ENCODE data around the gene ETHE1. TPM values are rescaled to one million over a fixed set of nuclear protein-coding genes. Genes with fewer than 3 reads are reported as not detected.
A peak's percentile ranks its signal among the peaks of the same experiment; 100 is the strongest.

Gene ETHE1
- total RNA-seq, 2 experiments from 2014 or later, result 52.6 to 55.8 TPM

DNA sequence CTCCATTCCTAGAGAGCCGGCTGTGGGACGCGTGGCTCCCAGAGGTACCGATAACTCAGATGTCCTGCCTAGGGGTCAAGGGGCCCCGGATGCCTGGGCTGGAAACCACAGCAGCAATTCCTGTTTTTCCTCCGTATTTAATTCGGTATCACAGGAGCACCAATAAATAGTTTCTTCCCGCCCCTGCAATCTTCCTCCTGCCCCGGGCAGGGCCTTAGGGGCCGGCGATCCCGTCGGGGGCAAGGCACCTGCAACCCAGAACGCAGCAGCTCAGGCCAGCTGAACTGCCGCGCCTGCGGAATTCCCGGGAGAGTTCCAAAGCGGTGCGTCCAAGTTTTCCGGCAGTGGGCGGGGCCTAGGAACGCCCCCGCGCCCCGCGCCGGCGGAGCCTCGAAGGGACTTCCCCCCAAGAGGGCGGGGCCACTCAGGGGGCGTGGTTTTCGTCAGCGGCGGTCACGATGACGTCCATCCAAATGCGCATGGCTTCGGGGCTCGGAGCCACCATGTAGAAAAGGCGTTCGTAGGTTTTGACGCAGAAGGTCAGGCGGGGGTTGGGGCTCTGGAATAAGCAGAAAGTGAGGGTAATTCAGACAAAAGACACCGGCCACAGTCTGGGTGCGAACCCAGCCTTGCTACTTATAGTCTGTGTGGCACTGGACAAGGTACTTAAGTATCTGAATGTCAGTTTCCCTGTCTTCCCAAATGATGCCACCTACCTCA is 51.9 kb downstream of the ETHE1 start:
- Mint-ChIP-seq H3K36me3 (no peaks in the 10 kb centered on the region), H3K4me3 (peak overlapping the region; percentile 69), H3K4me1 (peaks cover 7% of the 10 kb centered on the region), H3K27me3 (no peaks in the 10 kb centered on the region), H3K9me3 (ENCODE audit: low read depth) (no peaks in the 10 kb centered on the region), H3K27ac (peak overlapping the region; percentile 74)
- ATAC-seq (peak; percentile 97), DNase-seq (peak; percentile 91)
- CTCF ChIA-PET, result interaction anchor here (1.5 to 1.8 kb wide), 2 partner anchors 9 to 12 kb away, joined by 3 to 8 read pairs; no protein-coding TSS in a partner anchor

- Mint-ChIP-seq H3K4me3 (no peak overlapping the region), H3K9me3 (ENCODE audit: low read depth) (no peaks in the 10 kb centered on the region), H3K27ac (no peak overlapping the region), H3K27me3 (no peaks in the 10 kb centered on the region), H3K36me3 (no peaks in the 10 kb centered on the region), H3K4me1 (peaks cover 7% of the 10 kb centered on the region)
- CTCF ChIA-PET, result interaction anchor here (1.8 kb wide), 1 partner anchor 11 kb away, joined by 8 read pairs; no protein-coding TSS in a partner anchor
- ATAC-seq (no peak), DNase-seq (no peak)
Measured at GRCh38 chr19:43474487-43474886, 52.5 kb downstream of the ETHE1 start.

DNA sequence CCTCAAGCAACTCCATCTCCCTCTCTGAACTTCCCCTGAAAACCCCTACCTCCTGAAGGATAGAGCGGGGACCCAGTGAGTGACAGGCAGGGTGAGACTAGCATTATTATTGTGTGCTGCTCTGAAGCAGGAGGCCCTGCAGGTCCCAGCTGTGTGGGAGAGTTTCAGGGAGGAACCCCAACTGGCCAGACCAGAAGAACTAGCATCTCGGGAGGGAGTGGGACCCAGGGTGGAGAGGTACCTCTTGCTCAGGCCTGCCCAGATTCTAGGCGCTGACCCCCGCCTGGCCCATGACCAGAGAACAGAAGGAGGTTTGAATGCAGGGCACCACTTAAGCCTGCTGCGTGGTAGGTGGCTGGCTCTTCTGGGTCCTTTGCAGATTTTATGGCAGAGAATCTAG is 55.9 kb downstream of the ETHE1 start:
- CTCF ChIA-PET, result interaction anchor here (0.8 kb wide), 1 partner anchor 123 kb away, joined by 4 read pairs; no protein-coding TSS in a partner anchor
- no peaks in the 10 kb centered on the region for H3K36me3 Mint-ChIP-seq
- no peak overlapping the region for H3K27ac Mint-ChIP-seq
- no peaks in the 10 kb centered on the region for H3K9me3 Mint-ChIP-seq (ENCODE audit: low read depth)
- H3K4me3 Mint-ChIP-seq, result no peak overlapping the region
- peaks cover 22% of the 10 kb centered on the region for H3K4me1 Mint-ChIP-seq
- H3K27me3 Mint-ChIP-seq, result no peaks in the 10 kb centered on the region
- DNase-seq (no peak), ATAC-seq (no peak)

DNA sequence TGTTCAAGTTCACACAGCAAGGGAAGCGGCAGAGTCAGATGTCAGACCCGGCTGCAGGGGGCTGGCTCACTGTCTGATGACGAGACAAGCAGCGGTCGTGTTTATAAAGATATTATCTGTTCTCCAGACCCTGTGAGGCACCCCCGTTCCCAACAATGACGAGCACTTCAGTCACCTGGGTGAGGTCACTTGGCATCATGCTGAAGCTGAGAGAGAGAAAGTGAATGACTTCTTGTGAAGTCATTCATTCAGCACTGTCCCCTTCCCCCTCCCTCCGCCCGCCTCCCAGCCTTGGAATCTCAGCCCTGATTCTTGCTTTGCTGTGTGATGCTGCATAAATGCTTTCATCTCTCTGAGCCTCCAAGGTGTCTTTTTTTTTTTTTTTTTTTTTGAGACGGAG is 56.7 kb downstream of the ETHE1 start:
- Mint-ChIP-seq H3K27me3 (no peaks in the 10 kb centered on the region), H3K27ac (no peak overlapping the region), H3K9me3 (ENCODE audit: low read depth) (no peaks in the 10 kb centered on the region), H3K36me3 (no peaks in the 10 kb centered on the region), H3K4me3 (no peak overlapping the region), H3K4me1 (peaks cover 16% of the 10 kb centered on the region)
- no peak for DNase-seq
- ATAC-seq, result no peak
- CTCF ChIA-PET, result interaction anchor here (0.6 to 1.0 kb wide), 3 partner anchors 21 to 124 kb away, joined by 3 to 4 read pairs (median 4); no protein-coding TSS in a partner anchor

- DNase-seq (no peak), ATAC-seq (no peak)
- Mint-ChIP-seq H3K27ac (no peak overlapping the region), H3K9me3 (ENCODE audit: low read depth) (no peaks in the 10 kb centered on the region), H3K4me1 (peaks cover 21% of the 10 kb centered on the region), H3K4me3 (no peak overlapping the region), H3K36me3 (no peaks in the 10 kb centered on the region), H3K27me3 (no peaks in the 10 kb centered on the region)
- CTCF ChIA-PET, result interaction anchor here (0.5 to 0.6 kb wide), 2 partner anchors 11 to 1828 kb away, joined by 3 read pairs; no protein-coding TSS in a partner anchor
Measured at GRCh38 chr19:43469160-43469480, 57.9 kb downstream of the ETHE1 start.

DNA sequence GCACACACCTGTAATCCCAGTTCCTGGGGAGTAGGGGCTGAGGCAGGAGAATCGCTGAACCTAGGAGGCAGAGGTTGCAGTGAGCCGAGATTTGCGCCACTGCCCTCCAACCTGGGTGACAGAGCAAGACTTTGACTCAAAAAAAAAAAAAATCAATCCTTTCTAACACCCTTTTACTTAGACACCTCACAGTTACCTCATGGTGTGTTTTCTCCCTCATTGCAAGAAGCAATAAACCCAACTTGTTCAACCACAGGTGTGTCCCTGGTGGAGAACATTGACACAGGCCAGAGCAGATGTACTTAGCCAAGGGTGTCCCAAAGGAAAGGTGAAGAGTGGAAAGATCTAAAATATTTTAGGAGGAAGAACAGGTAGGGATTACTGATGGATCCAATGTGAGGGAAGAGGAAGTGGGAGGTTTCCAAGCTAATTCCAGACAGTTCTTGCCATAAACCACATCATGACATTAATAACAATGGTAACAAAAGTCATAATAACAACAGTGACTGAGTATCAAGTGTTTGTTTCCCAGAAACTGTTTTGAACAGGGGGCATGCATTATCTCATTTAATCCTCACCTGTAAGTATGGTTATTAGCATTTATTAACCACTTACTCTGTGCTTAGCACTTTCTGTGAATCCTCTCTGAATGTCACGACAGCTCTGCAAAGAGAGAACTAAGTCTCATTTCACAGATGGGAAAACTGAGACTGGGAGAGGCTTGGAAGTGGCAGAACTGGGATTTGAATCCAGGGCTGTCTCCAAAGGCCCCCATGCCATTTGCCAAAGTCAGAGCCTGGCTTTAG is 58.4 kb downstream of the ETHE1 start:
- Mint-ChIP-seq H3K27me3 (no peaks in the 10 kb centered on the region), H3K36me3 (no peaks in the 10 kb centered on the region), H3K9me3 (ENCODE audit: low read depth) (no peaks in the 10 kb centered on the region), H3K4me1 (peaks cover 24% of the 10 kb centered on the region), H3K27ac (no peak overlapping the region), H3K4me3 (no peak overlapping the region)
- no peak for DNase-seq
- ATAC-seq, result no peak
- CTCF ChIA-PET, result interaction anchor here (0.6 kb wide), 1 partner anchor 1827 kb away, joined by 3 read pairs; no protein-coding TSS in a partner anchor

- Mint-ChIP-seq H3K9me3 (ENCODE audit: low read depth) (no peaks in the 10 kb centered on the region), H3K4me3 (no peak overlapping the region), H3K4me1 (peaks cover 26% of the 10 kb centered on the region), H3K36me3 (no peaks in the 10 kb centered on the region), H3K27ac (no peak overlapping the region), H3K27me3 (no peaks in the 10 kb centered on the region)
- no peak for ATAC-seq
- CTCF ChIA-PET, result no interaction called here
- DNase-seq, result no peak
Measured at GRCh38 chr19:43467730-43468129, 59.3 kb downstream of the ETHE1 start.

DNA sequence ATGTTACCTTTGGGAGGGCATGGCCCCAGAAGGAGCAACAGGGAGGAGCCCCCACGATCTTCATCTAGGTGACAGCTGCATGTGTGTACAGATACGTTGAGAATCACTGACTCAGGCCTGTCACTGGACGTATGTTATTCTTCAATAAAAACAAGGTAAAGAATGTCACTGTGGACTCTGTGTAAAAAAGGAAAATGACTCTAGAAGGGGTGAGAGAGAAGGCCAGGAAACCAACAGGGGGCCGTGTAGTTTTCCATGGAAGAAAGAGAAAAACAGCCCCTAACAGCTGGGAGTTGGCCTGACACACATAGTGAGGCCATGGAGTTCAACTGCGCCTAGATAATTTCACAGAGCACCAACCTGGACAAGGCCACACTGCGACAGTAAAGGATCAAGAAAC is 59.7 kb downstream of the ETHE1 start:
- H3K27ac Mint-ChIP-seq, result no peak overlapping the region
- ATAC-seq (no peak), DNase-seq (no peak)
- H3K27me3 Mint-ChIP-seq, result no peaks in the 10 kb centered on the region
- H3K4me3 Mint-ChIP-seq, result no peak overlapping the region
- H3K4me1 Mint-ChIP-seq, result peaks cover 26% of the 10 kb centered on the region
- no peaks in the 10 kb centered on the region for H3K9me3 Mint-ChIP-seq (ENCODE audit: low read depth)
- CTCF ChIA-PET, result no interaction called here
- no peaks in the 10 kb centered on the region for H3K36me3 Mint-ChIP-seq

GRCh38 chr19:43466793-43467192 is 60.2 kb downstream of the ETHE1 start:
- peaks cover under 1% of the 10 kb centered on the region for H3K27me3 Mint-ChIP-seq
- no peak overlapping the region for H3K4me3 Mint-ChIP-seq
- CTCF ChIA-PET, result interaction anchor here (1.1 to 5.2 kb wide), 3 partner anchors 9 to 54 kb away, joined by 3 to 54 read pairs (median 4); no protein-coding TSS in a partner anchor
- no peaks in the 10 kb centered on the region for H3K36me3 Mint-ChIP-seq
- ATAC-seq (no peak), DNase-seq (no peak)
- H3K27ac Mint-ChIP-seq, result no peak overlapping the region
- peaks cover 30% of the 10 kb centered on the region for H3K4me1 Mint-ChIP-seq
- H3K9me3 Mint-ChIP-seq (ENCODE audit: low read depth), result no peaks in the 10 kb centered on the region

GRCh38 chr19:43465468-43466120 is 61.4 kb downstream of the ETHE1 start, which contains the start of gene LYPD3:
LYPD3 (minus strand) TSS chr19:43465608; CDS start chr19:43465571, 37 bp downstream.
- ATAC-seq (no peak), DNase-seq (no peak)
- CTCF ChIA-PET, result interaction anchor here (0.7 to 5.2 kb wide), 4 partner anchors 11 to 55 kb away, joined by 3 to 54 read pairs (median 4); no protein-coding TSS in a partner anchor
- peak within 1 kb of the TSS; percentile 41 for H3K27ac Mint-ChIP-seq
- H3K4me1 Mint-ChIP-seq, result peaks cover 30% of the 10 kb centered on the region
- H3K4me3 Mint-ChIP-seq, result peak within 1 kb of the TSS; percentile 90
- H3K9me3 Mint-ChIP-seq (ENCODE audit: low read depth), result no peaks in the 10 kb centered on the region
- H3K27me3 Mint-ChIP-seq, result peaks cover 4% of the 10 kb centered on the region
- H3K36me3 Mint-ChIP-seq, result no peaks in the 10 kb centered on the region

- H3K27me3 Mint-ChIP-seq, result peaks cover 4% of the 10 kb centered on the region
- no peaks in the 10 kb centered on the region for H3K36me3 Mint-ChIP-seq
- CTCF ChIA-PET, result interaction anchor here (1.0 to 5.2 kb wide), 15 partner anchors 10 to 281 kb away, joined by 3 to 54 read pairs (median 5); partner anchors contain the start of genes IRGQ, PHLDB3 and ZNF576
- ATAC-seq, result peak; percentile 52
- H3K4me3 Mint-ChIP-seq, result peak overlapping the region; percentile 90
- no peak for DNase-seq
- H3K9me3 Mint-ChIP-seq (ENCODE audit: low read depth), result no peaks in the 10 kb centered on the region
- H3K4me1 Mint-ChIP-seq, result peaks cover 30% of the 10 kb centered on the region
- H3K27ac Mint-ChIP-seq, result peak overlapping the region; percentile 90
Measured at GRCh38 chr19:43464134-43464775, 62.7 kb downstream of the ETHE1 start.

GRCh38 chr19:43463381-43464133 is 63.4 kb downstream of the ETHE1 start:
- Mint-ChIP-seq H3K4me3 (peak overlapping the region; percentile 90), H3K36me3 (no peaks in the 10 kb centered on the region), H3K4me1 (peaks cover 27% of the 10 kb centered on the region), H3K27me3 (peaks cover 4% of the 10 kb centered on the region), H3K27ac (peak overlapping the region; percentile 90), H3K9me3 (ENCODE audit: low read depth) (no peaks in the 10 kb centered on the region)
- DNase-seq (peak; percentile 99), ATAC-seq (peak; percentile 92)
- CTCF ChIA-PET, result interaction anchor here (0.8 to 5.2 kb wide), 20 partner anchors 11 to 282 kb away, joined by 3 to 54 read pairs (median 4); partner anchors contain the start of genes IRGQ, PHLDB3 and ZNF576
